Adrenal gland (tissue), 12 donors: ENCODE results near the gene COL16A1. TPM values are rescaled to one million over a fixed set of nuclear protein-coding genes. Genes with fewer than 3 reads are reported as not detected.

ENCODE experiments used
- DNase-seq, 7 donors: peaks; one replicate each; pipeline ENCODE4 v3.0.0-alpha.2; 2019 to 2020
- H3K27ac ChIP-seq, 5 donors: fragments of 200-600 bp; sonication (generic) in 4 of 5; 1 replicate in 3 of 5; 2 replicates in 2 of 5; pipeline versions ENCODE4 v1.5.1 to v1.8.0; 2016 to 2020; ENCODE audit warnings: mild to moderate bottlenecking in 1 of 5
- H3K27me3 ChIP-seq: fragments of 200-600 bp; 2 replicates; pipeline ENCODE4 v1.8.0; 2021
- H3K36me3 ChIP-seq, 2 donors: fragments of 200-600 bp; replicated peaks in 1 of 2; 1 replicate in 1 of 2; 2 replicates in 1 of 2; pipeline versions ENCODE4 v1.5.1 to v1.8.0; 2018 to 2022
- H3K4me1 ChIP-seq, 2 donors: fragments of 200-600 bp; replicated peaks in 1 of 2; 1 replicate in 1 of 2; 2 replicates in 1 of 2; pipeline versions ENCODE4 v1.5.1 to v1.8.0; 2018 to 2021
- H3K4me3 ChIP-seq, 4 donors: fragments of 200-600 bp; sonication (generic) in 3 of 4; one replicate each; pipeline ENCODE4 v1.5.1; 2016 to 2018
- H3K9me3 ChIP-seq, 3 donors: fragments of 200-600 bp; sonication (generic) in 1 of 3; replicated peaks in 1 of 3; 1 replicate in 2 of 3; 2 replicates in 1 of 3; pipeline versions ENCODE4 v1.5.1 to v1.8.0; 2016 to 2021
- CTCF ChIP-seq, 6 experiments: fragments of 450-650 bp in 4 of 6; fragments of 200-600 bp in 2 of 6; sonication (generic) in 1 of 6; IDR thresholded peaks; 1 replicate in 5 of 6; 2 replicates in 1 of 6; pipeline versions ENCODE4 v1.5.1 to v1.8.0; 2016 to 2021; ENCODE audit warnings: antibody characterized with exemption in 6 of 6, mild to moderate bottlenecking in 2 of 6, moderate library complexity in 1 of 6
- POLR2A ChIP-seq, 2 donors: fragments of 450-650 bp; IDR thresholded peaks; one replicate each; pipeline ENCODE4 v1.6.1; 2017; ENCODE audit warnings: antibody characterized with exemption in 2 of 2, mild to moderate bottlenecking in 2 of 2, moderate library complexity in 1 of 2
- WGBS, 4 donors: extraction: QIAGEN DNeasy Blood & Tissue Kit in 2 of 4; methylation state at CpG; one replicate each; pipeline versions ENCODE4 v1.1.5 to v1.1.7; 2013 to 2017; 5-methylcytosine and 5-hydroxymethylcytosine counted together
- intact Hi-C, 2 donors: fragments of 100-400 bp; cut with DNase I; formaldehyde crosslinking; loops; one replicate each; pipeline versions ENCODE4 v1.14.1 to v1.15.0; 2022 to 2023
- polyA plus RNA-seq, 3 donors: library from polyadenylated mRNA; stranded (reverse); fragments of 200-250 nt in 2 of 3; fragments of 350-450 nt in 1 of 3; fragmentation: Illumina TruSeq in 1 of 3; extraction: RNeasy Lipid Tissue Mini Kit (QIAGEN cat#74804) in 1 of 3; gene quantifications; one replicate each; pipeline ENCODE4 v1.2.3, GENCODE V29; 2013 to 2014
- total RNA-seq, 9 donors: library from RNA; depleted of rRNA in 4 of 9; stranded (reverse); fragments of >200 nt in 4 of 9; fragments of 120-200 nt in 1 of 9; fragmentation: NEBNext Ultra II Directional in 1 of 9; extraction: Animal tissue kit (Norgen Biotek cat#: 25700) in 1 of 9; gene quantifications; one replicate each; pipeline versions ENCODE4 v1.1.0 to v1.2.4, GENCODE V29; 2013 to 2023
- donor health status: healthy with polysubstance abuse.
- donor health status: Bipolar disorder and iron deficiency.
- donor health status: DM: yes; HTN: yes; CAD: no.
- donor health status: DM: no; HTN: no; CAD: no.
- donor health status: DM: no; HTN: no; CAD: no.
- donor health status: DM: yes; HTN: yes; CAD: no.

The COL16A1 gene
- total and polyA plus RNA-seq, 12 donors: 6.1 to 129 (median 26.9) TPM

DNA sequence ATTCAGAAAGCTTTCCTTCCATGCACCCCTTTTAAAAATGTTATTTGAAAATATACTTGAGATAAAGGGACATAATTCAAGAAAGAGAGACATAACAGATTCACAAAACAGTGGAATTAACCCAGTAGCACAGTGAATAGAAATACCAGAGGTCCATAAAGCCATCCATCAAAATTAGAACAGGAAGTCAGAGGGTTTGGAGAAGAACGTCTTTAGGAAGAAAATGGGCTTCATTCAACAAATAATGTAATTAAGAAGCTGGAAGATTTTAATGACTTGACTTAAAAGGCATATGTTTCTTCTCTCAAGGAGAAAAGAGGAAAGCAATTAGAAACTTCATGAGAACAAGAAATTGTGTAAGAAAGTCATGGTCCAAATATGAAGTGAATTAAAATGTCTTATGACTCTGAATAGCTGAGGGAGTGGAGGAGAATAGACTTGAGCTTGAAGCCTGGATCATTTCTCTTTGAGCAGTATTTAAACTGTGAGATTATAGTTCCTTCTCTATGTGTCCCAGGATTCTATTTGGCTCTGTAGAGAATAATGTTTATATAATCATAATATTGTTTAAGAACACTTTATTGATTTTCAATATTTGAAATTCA is 94.2 kb downstream of the COL16A1 start:
- no peak for DNase-seq

DNA sequence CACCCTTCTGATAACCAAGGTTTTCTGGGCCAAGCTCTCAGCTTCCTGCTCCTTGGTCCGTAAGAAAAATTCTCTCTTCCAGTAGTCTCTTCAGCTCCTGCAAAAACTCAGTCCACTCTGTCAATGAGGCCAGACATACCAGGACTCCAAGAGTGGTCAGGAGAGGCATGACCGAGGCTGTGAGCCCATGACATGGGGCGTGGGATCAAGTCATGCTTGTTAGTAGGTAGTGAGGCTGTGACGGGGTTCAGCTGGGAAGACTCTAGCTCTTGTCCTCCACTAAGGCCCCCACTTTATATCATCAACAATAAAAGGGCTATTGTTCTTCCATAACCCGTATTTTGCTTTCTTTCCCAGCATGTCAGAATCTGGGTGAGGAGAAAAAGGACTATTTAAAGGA is 96.5 kb downstream of the COL16A1 start:
- TF ChIP-seq CTCF (IDR thresholded peaks at IDR 0.05): no peak
- TF ChIP-seq POLR2A (IDR thresholded peaks at IDR 0.05): no peak
- Histone ChIP-seq H3K4me3 (no peak overlapping the region), H3K27me3 (no peaks in the 10 kb centered on the region), H3K4me1 (no peaks in the 10 kb centered on the region), H3K36me3 (no peaks in the 10 kb centered on the region), H3K27ac (no peak overlapping the region), H3K9me3 (no peaks in the 10 kb centered on the region)
- no peak for DNase-seq
- 79 to 89% (median 85%) methylated on average over 5 of the region's 5 CpGs for WGBS, 4 donors
- intact Hi-C loops: no loop called here

More for the DNA sequence above, 94.2 kb downstream of the COL16A1 start:
- Histone ChIP-seq H3K36me3 (no peaks in the 10 kb centered on the region), H3K27ac (no peak overlapping the region), H3K4me1 (no peaks in the 10 kb centered on the region), H3K4me3 (no peak overlapping the region), H3K27me3 (no peaks in the 10 kb centered on the region), H3K9me3 (no peaks in the 10 kb centered on the region)
- intact Hi-C loops: no loop called here
- TF ChIP-seq POLR2A (IDR thresholded peaks at IDR 0.05) (no peak), CTCF (IDR thresholded peaks at IDR 0.05) (no peak)
- 11 to 33% (median 20%) methylated on average over 1 of the region's 1 CpG for WGBS, 4 donors

DNA sequence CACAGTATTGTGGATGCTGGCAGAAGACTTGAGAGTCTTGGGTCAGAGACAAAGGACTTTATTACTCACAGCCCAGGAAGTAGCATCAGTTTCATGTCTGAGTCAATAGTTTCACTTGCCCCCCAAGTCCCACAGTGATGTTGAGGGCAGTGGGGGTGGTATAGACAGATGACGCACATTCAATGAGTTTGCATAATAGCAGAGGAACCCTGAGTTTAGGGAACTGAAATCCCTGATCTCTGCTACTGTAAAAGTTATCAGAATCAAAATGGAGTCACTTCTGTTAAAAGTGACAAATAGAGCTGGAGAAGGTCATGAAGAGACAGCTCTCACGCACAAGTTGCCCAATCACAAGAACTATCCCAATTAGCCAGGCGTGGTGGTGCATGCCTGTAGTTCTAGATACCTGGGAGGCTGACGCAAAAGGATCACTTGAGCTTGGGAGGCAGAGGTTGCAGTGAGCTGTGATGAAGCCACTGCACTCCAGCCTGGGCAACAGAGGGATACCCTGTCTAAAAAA is 97.8 kb downstream of the COL16A1 start:
- Histone ChIP-seq H3K9me3 (no peaks in the 10 kb centered on the region), H3K4me1 (no peaks in the 10 kb centered on the region), H3K4me3 (no peak overlapping the region), H3K27ac (no peak overlapping the region), H3K36me3 (no peaks in the 10 kb centered on the region), H3K27me3 (no peaks in the 10 kb centered on the region)
- intact Hi-C loops: no loop called here
- peak in 1 of 7 donors; percentile 13 for DNase-seq
- 61 to 82% (median 74%) methylated on average over 4 of the region's 4 CpGs for WGBS, 4 donors
- TF ChIP-seq CTCF (IDR thresholded peaks at IDR 0.05) (no peak), POLR2A (IDR thresholded peaks at IDR 0.05) (no peak)

Other genes starting within 250 kb of the COL16A1 start
- gene TINAGL1, start 127.5 kb downstream of the COL16A1 start, total RNA-seq: 100 to 1,000 TPM in 4 of 9 donors, 10 to 100 TPM in 5; 31.7 to 294 (median 90.2) TPM
- 100 to 1,000 TPM in 1 of 3 donors, 10 to 100 TPM in 2; 22.7 to 146 (median 89.5) TPM for gene TINAGL1, start 127.5 kb downstream of the COL16A1 start, polyA plus RNA-seq
- 1 to 10 TPM in 2 of 9 donors, under 1 TPM in 2, not detected in 5; 0.11 to 2.8 (median 1.3) TPM for gene HCRTR1, start 86.3 kb downstream of the COL16A1 start, total RNA-seq
- 1 to 10 TPM in 1 of 3 donors, under 1 TPM in 2; 0.18 to 3.5 (median 0.67) TPM for gene HCRTR1, start 86.3 kb downstream of the COL16A1 start, polyA plus RNA-seq
- 100 to 1,000 TPM in 2 of 9 donors, 10 to 100 TPM in 7; 71.1 to 132 (median 87.8) TPM for gene PEF1, start 59.1 kb downstream of the COL16A1 start, total RNA-seq
- gene PEF1, start 59.1 kb downstream of the COL16A1 start, polyA plus RNA-seq: 10 to 100 TPM; 58.2 to 87.1 (median 68.9) TPM
- gene ADGRB2, start 60.3 kb upstream of the COL16A1 start, total RNA-seq: 10 to 100 TPM in 1 of 9 donors, 1 to 10 TPM in 8; 2.2 to 15.1 (median 4.6) TPM
- gene ADGRB2, start 60.3 kb upstream of the COL16A1 start, polyA plus RNA-seq: 10 to 100 TPM in 1 of 3 donors, 1 to 10 TPM in 2; 1.8 to 57.3 (median 9.2) TPM
- gene SPOCD1, start 112.0 kb upstream of the COL16A1 start, total RNA-seq: 1 to 10 TPM in 1 of 9 donors, under 1 TPM in 8; 0.09 to 1.9 (median 0.61) TPM
- gene SPOCD1, start 112.0 kb upstream of the COL16A1 start, polyA plus RNA-seq: 1 to 10 TPM in 2 of 3 donors, under 1 TPM in 1; 0.46 to 2.4 (median 1.3) TPM
- 100 to 1,000 TPM in 7 of 9 donors, 10 to 100 TPM in 2; 75.9 to 268 (median 180) TPM for gene PTP4A2, start 234.4 kb upstream of the COL16A1 start, total RNA-seq
- 100 to 1,000 TPM in 1 of 3 donors, 10 to 100 TPM in 2; 51.8 to 371 (median 56.2) TPM for gene PTP4A2, start 234.4 kb upstream of the COL16A1 start, polyA plus RNA-seq